Measurements from ENCODE around the gene TYMS. TPM values are rescaled to one million over a fixed set of nuclear protein-coding genes. Genes with fewer than 3 reads are reported as not detected.

The TYMS gene
- polyA plus RNA-seq, 1 donor from 2014 or later, result 3.3 TPM

GRCh38 chr18:703213-703967 lies 45.9 kb downstream of the TYMS start:
- Histone ChIP-seq H3K9ac (ENCODE audit: low read length) (no peak overlapping the region), H3K4me2 (ENCODE audit: low read length) (no peak overlapping the region), H3K27me3 (ENCODE audit: insufficient read depth, low read depth, low read length) (no peaks in the 10 kb centered on the region), H3F3A (ENCODE audit: insufficient read depth, low read length, poor library complexity, severe bottlenecking) (no peaks in the 10 kb centered on the region), H2AFZ (ENCODE audit: low read depth, low read length) (no peak overlapping the region), H3K9me2 (ENCODE audit: insufficient read depth, low read length) (no peaks in the 10 kb centered on the region), H3K27ac (ENCODE audit: low read length) (no peak overlapping the region), H4K20me1 (ENCODE audit: insufficient read depth) (no peaks in the 10 kb centered on the region), H3K79me2 (replicated peaks; ENCODE audit: insufficient read depth, low read length) (no peaks in the 10 kb centered on the region), H3K4me3 (ENCODE audit: low read length) (no peak overlapping the region), H3K9me3 (ENCODE audit: low read length) (no peaks in the 10 kb centered on the region), H3K36me3 (ENCODE audit: insufficient read depth, low read length) (no peaks in the 10 kb centered on the region)
- no peak for TF ChIP-seq EZH2 (IDR thresholded peaks at IDR 0.05; ENCODE audit: borderline replicate concordance, insufficient read depth, low read length, poor library complexity, severe bottlenecking)
- TF ChIP-seq REST (IDR thresholded peaks at IDR 0.05; ENCODE audit: borderline replicate concordance), result no peak
- TF ChIP-seq TAF1 (IDR thresholded peaks at IDR 0.05; ENCODE audit: low read depth), result no peak
- TF ChIP-seq RAD21 (conservative IDR thresholded peaks at IDR 0.05), result no peak
- TF ChIP-seq POLR2AphosphoS5 (IDR thresholded peaks at IDR 0.05), result no peak
- no peak for TF ChIP-seq CTCF (IDR thresholded peaks at IDR 0.05; ENCODE audit: poor library complexity, severe bottlenecking)
- TF ChIP-seq MXI1 (conservative IDR thresholded peaks at IDR 0.05; ENCODE audit: poor library complexity, severe bottlenecking), result no peak
- no peak for TF ChIP-seq EP300 (conservative IDR thresholded peaks at IDR 0.05; ENCODE audit: poor library complexity, severe bottlenecking)
- no peak for TF ChIP-seq SMC3 (conservative IDR thresholded peaks at IDR 0.05; ENCODE audit: poor library complexity)

- Histone ChIP-seq H3K27ac (ENCODE audit: low read length) (no peak overlapping the region), H3K79me2 (replicated peaks; ENCODE audit: insufficient read depth, low read length) (no peaks in the 10 kb centered on the region), H4K20me1 (ENCODE audit: insufficient read depth) (no peaks in the 10 kb centered on the region), H3K9me3 (ENCODE audit: low read length) (no peaks in the 10 kb centered on the region), H3K4me3 (ENCODE audit: low read length) (no peak overlapping the region), H3K4me2 (ENCODE audit: low read length) (no peak overlapping the region), H2AFZ (ENCODE audit: low read depth, low read length) (no peak overlapping the region), H3K27me3 (ENCODE audit: insufficient read depth, low read depth, low read length) (peaks cover 3% of the 10 kb centered on the region), H3F3A (ENCODE audit: insufficient read depth, low read length, poor library complexity, severe bottlenecking) (no peaks in the 10 kb centered on the region), H3K9ac (ENCODE audit: low read length) (no peak overlapping the region), H3K36me3 (ENCODE audit: insufficient read depth, low read length) (no peaks in the 10 kb centered on the region), H3K9me2 (ENCODE audit: insufficient read depth, low read length) (no peaks in the 10 kb centered on the region)
- TF ChIP-seq REST (IDR thresholded peaks at IDR 0.05; ENCODE audit: borderline replicate concordance) (no peak), EP300 (conservative IDR thresholded peaks at IDR 0.05; ENCODE audit: poor library complexity, severe bottlenecking) (no peak), CTCF (IDR thresholded peaks at IDR 0.05; ENCODE audit: poor library complexity, severe bottlenecking) (no peak), MXI1 (conservative IDR thresholded peaks at IDR 0.05; ENCODE audit: poor library complexity, severe bottlenecking) (no peak), SMC3 (conservative IDR thresholded peaks at IDR 0.05; ENCODE audit: poor library complexity) (no peak), EZH2 (IDR thresholded peaks at IDR 0.05; ENCODE audit: borderline replicate concordance, insufficient read depth, low read length, poor library complexity, severe bottlenecking) (no peak), POLR2AphosphoS5 (IDR thresholded peaks at IDR 0.05) (no peak), TAF1 (IDR thresholded peaks at IDR 0.05; ENCODE audit: low read depth) (no peak), RAD21 (conservative IDR thresholded peaks at IDR 0.05) (no peak)
Measured at GRCh38 chr18:706405-706804, 49.0 kb downstream of the TYMS start.
